SK-N-MC (cell line): ENCODE measurements around the gene SCML1.

Source experiments
- DNase-seq: peaks from one replicate; pipeline ENCODE4 v3.0.0-alpha.2; 2011; ENCODE audit warnings: low read depth, low spot score
- H3K27ac ChIP-seq: fragments of 200-600 bp; sonication (generic); 2 replicates; pipeline ENCODE4 v1.5.1; 2016; ENCODE audit warnings: mixed run types
- H3K36me3 ChIP-seq: fragments of 200-600 bp; sonication (generic); 2 replicates; pipeline ENCODE4 v1.6.1; 2017; ENCODE audit warnings: antibody characterized with exemption, low read length, mixed read lengths; ENCODE audit not compliant: insufficient read depth
- H3K4me3 ChIP-seq: fragments of 200-600 bp; sonication (generic); 2 replicates; pipeline ENCODE4 v1.5.1; 2016
- H3K9ac ChIP-seq: fragments of 200-600 bp; sonication (generic); 2 replicates; pipeline ENCODE4 v1.8.0; 2017; ENCODE audit warnings: mixed run types, mixed read lengths; ENCODE audit not compliant: insufficient read length
- H3K9me3 ChIP-seq: fragments of 200-600 bp; sonication (generic); 2 replicates; pipeline ENCODE4 v1.6.1; 2017; ENCODE audit warnings: low read depth, mild to moderate bottlenecking, antibody characterized with exemption, low read length, moderate library complexity, mixed read lengths
- EZH2 ChIP-seq: fragments of 200-600 bp; sonication (generic); IDR thresholded peaks from one replicate; pipeline ENCODE4 v1.6.1; 2017; ENCODE audit warnings: antibody characterized with exemption
- FOXP2 ChIP-seq: optimal IDR thresholded peaks from 2 replicates; pipeline ENCODE3; 2011; ENCODE audit warnings: mild to moderate bottlenecking, moderate library complexity; ENCODE audit not compliant: insufficient read depth; ENCODE audit errors: extremely low read length, control extremely low read depth
- POLR2AphosphoS5 ChIP-seq: IDR thresholded peaks from 2 replicates; pipeline ENCODE4 v1.6.1; 2012; ENCODE audit warnings: mild to moderate bottlenecking, low read depth, low read length, borderline replicate concordance

The SCML1 gene

GRCh38 chrX:17736856-17737709 is at the start of gene SCML1:
Gene SCML1, plus strand, starts transcription at chrX:17737493. Its CDS starts 6,694 bp downstream, at chrX:17744187.
- DNase-seq = peak; percentile 88
- peak within 1 kb of the TSS; percentile 72 for H3K27ac ChIP-seq
- no peaks in the 10 kb centered on the region for H3K9me3 ChIP-seq
- peak within 1 kb of the TSS; percentile 83 for H3K4me3 ChIP-seq
- TF ChIP-seq POLR2AphosphoS5 (peak; percentile 17; the same call in 1 of the 2 replicates), EZH2 (no peak)
- H3K9ac ChIP-seq = peak within 1 kb of the TSS; percentile 60
- H3K36me3 ChIP-seq = no peaks in the 10 kb centered on the region

- no peak for DNase-seq
- Histone ChIP-seq H3K9ac (no peak overlapping the region), H3K36me3 (no peaks in the 10 kb centered on the region), H3K27ac (no peak overlapping the region), H3K9me3 (no peaks in the 10 kb centered on the region), H3K4me3 (no peak overlapping the region)
- TF ChIP-seq EZH2 (no peak), POLR2AphosphoS5 (no peak), FOXP2 (no peak)
These were observed 49.6 kb upstream of the SCML1 start for GRCh38 chrX:17687648-17688047.

- H3K9me3 ChIP-seq = no peaks in the 10 kb centered on the region
- peak; percentile 5 for DNase-seq
- H3K9ac ChIP-seq = no peak overlapping the region
- no peak overlapping the region for H3K4me3 ChIP-seq
- no peaks in the 10 kb centered on the region for H3K36me3 ChIP-seq
- H3K27ac ChIP-seq = no peak overlapping the region
- TF ChIP-seq FOXP2 (no peak), EZH2 (no peak), POLR2AphosphoS5 (no peak)
These were observed 47.3 kb upstream of the SCML1 start for GRCh38 chrX:17689971-17690409.

- TF ChIP-seq POLR2AphosphoS5 (no peak), FOXP2 (no peak), EZH2 (no peak)
These were observed 44.5 kb upstream of the SCML1 start for GRCh38 chrX:17692709-17693346.

GRCh38 chrX:17697191-17697590 is 40.1 kb upstream of the SCML1 start:
- no peaks in the 10 kb centered on the region for H3K9me3 ChIP-seq
- no peak overlapping the region for H3K4me3 ChIP-seq
- no peak overlapping the region for H3K27ac ChIP-seq
- no peak for DNase-seq
- no peak overlapping the region for H3K9ac ChIP-seq
- TF ChIP-seq EZH2 = no peak
- TF ChIP-seq FOXP2 = no peak
- TF ChIP-seq POLR2AphosphoS5 = no peak
- no peaks in the 10 kb centered on the region for H3K36me3 ChIP-seq

More at GRCh38 chrX:17692709-17693346, 44.5 kb upstream of the SCML1 start:
- H3K4me3 ChIP-seq = no peak overlapping the region
- no peaks in the 10 kb centered on the region for H3K36me3 ChIP-seq
- no peaks in the 10 kb centered on the region for H3K9me3 ChIP-seq
- no peak overlapping the region for H3K27ac ChIP-seq
- no peak overlapping the region for H3K9ac ChIP-seq
- DNase-seq = no peak

GRCh38 chrX:17700976-17701375 is 36.3 kb upstream of the SCML1 start:
- no peaks in the 10 kb centered on the region for H3K9me3 ChIP-seq
- no peak overlapping the region for H3K4me3 ChIP-seq
- H3K36me3 ChIP-seq = no peaks in the 10 kb centered on the region
- DNase-seq = no peak
- H3K27ac ChIP-seq = no peak overlapping the region
- no peak overlapping the region for H3K9ac ChIP-seq
- TF ChIP-seq POLR2AphosphoS5 = no peak
- TF ChIP-seq FOXP2 = no peak
- no peak for TF ChIP-seq EZH2

GRCh38 chrX:17703201-17703600 is 34.1 kb upstream of the SCML1 start:
- H3K27ac ChIP-seq = no peak overlapping the region
- H3K9ac ChIP-seq = no peak overlapping the region
- H3K36me3 ChIP-seq = no peaks in the 10 kb centered on the region
- H3K4me3 ChIP-seq = no peak overlapping the region
- no peaks in the 10 kb centered on the region for H3K9me3 ChIP-seq
- no peak for DNase-seq
- TF ChIP-seq FOXP2 = no peak
- no peak for TF ChIP-seq EZH2

GRCh38 chrX:17705211-17705610 is 32.1 kb upstream of the SCML1 start:
- Histone ChIP-seq H3K9ac (no peak overlapping the region), H3K27ac (no peak overlapping the region), H3K9me3 (no peaks in the 10 kb centered on the region), H3K36me3 (no peaks in the 10 kb centered on the region), H3K4me3 (no peak overlapping the region)
- TF ChIP-seq EZH2 (no peak), FOXP2 (no peak), POLR2AphosphoS5 (no peak)
- no peak for DNase-seq

- H3K9me3 ChIP-seq = no peaks in the 10 kb centered on the region
- no peak overlapping the region for H3K4me3 ChIP-seq
- no peaks in the 10 kb centered on the region for H3K36me3 ChIP-seq
- no peak for TF ChIP-seq POLR2AphosphoS5
- no peak for TF ChIP-seq FOXP2
- TF ChIP-seq EZH2 = no peak
- no peak for DNase-seq
- H3K27ac ChIP-seq = no peak overlapping the region
- H3K9ac ChIP-seq = no peak overlapping the region
These were observed 30.6 kb upstream of the SCML1 start for GRCh38 chrX:17706676-17707075.
